Upper lobe of left lung (tissue), 6 donors: Measurements from ENCODE around the gene KIF3B. TPM values are rescaled to one million over a fixed set of nuclear protein-coding genes. Genes with fewer than 3 reads are reported as not detected.

Experiments used
- ATAC-seq, 2 donors: fragments of 200-7000 bp; cut with Tn5 transposase; one replicate each; pipeline ENCODE4 v1.9.1; 2022; ENCODE audit warnings: mild to moderate bottlenecking in 2 of 2, moderate library complexity in 2 of 2; ENCODE audit not compliant: low FRiP score in 2 of 2
- DNase-seq, 2 donors: peaks; one replicate each; pipeline ENCODE4 v3.0.0-alpha.2; 2019 to 2020
- H3K27ac ChIP-seq, 4 donors: fragments of 200-600 bp; sonication (generic); one replicate each; pipeline ENCODE4 v1.5.1; 2016 to 2019
- H3K27me3 ChIP-seq, 4 donors: fragments of 200-600 bp; sonication (generic); one replicate each; pipeline ENCODE4 v1.5.1; 2017 to 2019
- H3K36me3 ChIP-seq, 4 donors: fragments of 200-600 bp; sonication (generic); one replicate each; pipeline ENCODE4 v1.5.1; 2016 to 2019
- H3K4me1 ChIP-seq, 4 donors: fragments of 200-600 bp; sonication (generic); one replicate each; pipeline ENCODE4 v1.5.1; 2018 to 2019
- H3K4me3 ChIP-seq, 4 donors: fragments of 200-600 bp; sonication (generic); one replicate each; pipeline ENCODE4 v1.5.1; 2017 to 2019; ENCODE audit warnings: mild to moderate bottlenecking in 2 of 4, moderate library complexity in 1 of 4
- H3K9me3 ChIP-seq, 4 donors: fragments of 200-600 bp; sonication (generic); one replicate each; pipeline ENCODE4 v1.5.1; 2018 to 2019
- CTCF ChIP-seq, 6 experiments: fragments of 450-650 bp in 4 of 6; fragments of 200-600 bp in 2 of 6; sonication (generic) in 2 of 6; IDR thresholded peaks; one replicate each; pipeline ENCODE4 v1.5.1; 2016 to 2019; ENCODE audit warnings: antibody characterized with exemption in 6 of 6
- EP300 ChIP-seq, 4 donors: sonication (generic); formaldehyde crosslinking; IDR thresholded peaks; one replicate each; pipeline ENCODE4 v1.5.1; 2017; ENCODE audit warnings: antibody characterized with exemption in 4 of 4, control low read depth in 2 of 4
- POLR2A ChIP-seq, 4 donors: fragments of 450-650 bp; IDR thresholded peaks; one replicate each; pipeline ENCODE4 v1.5.1; 2016 to 2017; ENCODE audit warnings: antibody characterized with exemption in 4 of 4, mild to moderate bottlenecking in 2 of 4
- POLR2AphosphoS5 ChIP-seq, 2 donors: sonication (generic); formaldehyde crosslinking; IDR thresholded peaks; one replicate each; pipeline ENCODE4 v1.5.1; 2017; ENCODE audit warnings: antibody characterized with exemption in 2 of 2
- WGBS, 2 donors: methylation state at CpG; one replicate each; pipeline ENCODE4 v1.1.5; 2017 to 2018; 5-methylcytosine and 5-hydroxymethylcytosine counted together
- total RNA-seq, 6 donors: library from RNA; depleted of rRNA in 4 of 6; stranded (reverse); fragments of >200 nt in 4 of 6; gene quantifications; one replicate each; pipeline versions ENCODE4 v1.1.0 to v1.2.1, GENCODE V29; 2016 to 2021
- donor health status: DM: no; HTN: no; CAD: no; lungs with moderate emphysema.
- donor health status: DM: no; HTN: yes; CAD: no; lungs with severe emphysema.

KIF3B gene
- total RNA-seq, 6 donors from 2014 or later = 14.7 to 37.5 (median 26.7) TPM

- DNase-seq = no peak
- Histone ChIP-seq H3K4me3 (no peak overlapping the region), H3K27me3 (no peaks in the 10 kb centered on the region), H3K36me3 (peaks cover 2 to 33% (median 10%) of the 10 kb centered on the region in 4 donors), H3K27ac (peak overlapping the region; percentile 68 to 80 (median 72)), H3K9me3 (no peaks in the 10 kb centered on the region), H3K4me1 (peaks cover 20 to 50% (median 27%) of the 10 kb centered on the region in 4 donors)
- 68 to 81% methylated on average over 12 of the region's 12 CpGs for WGBS, 2 donors
- TF ChIP-seq CTCF (IDR thresholded peaks at IDR 0.05) (no peak), EP300 (IDR thresholded peaks at IDR 0.05) (no peak), POLR2A (IDR thresholded peaks at IDR 0.05) (no peak), POLR2AphosphoS5 (IDR thresholded peaks at IDR 0.05) (no peak)
- no peak for ATAC-seq
Observed at GRCh38 chr20:32333181-32333987, 55.9 kb downstream of the KIF3B start.

- WGBS, 2 donors = 35 to 40% methylated on average over 13 of the region's 13 CpGs
- no peak for TF ChIP-seq POLR2A (IDR thresholded peaks at IDR 0.05)
- TF ChIP-seq POLR2AphosphoS5 (IDR thresholded peaks at IDR 0.05) = peak; percentile 28 to 58
- peak overlapping the region; percentile 68 to 80 (median 72) for H3K27ac ChIP-seq
- H3K4me3 ChIP-seq = no peak overlapping the region
- H3K9me3 ChIP-seq = no peaks in the 10 kb centered on the region
- DNase-seq (peak; percentile 82 to 87), ATAC-seq (peak; percentile 72 to 80)
- H3K4me1 ChIP-seq = peaks cover 21 to 53% (median 30%) of the 10 kb centered on the region in 4 donors
- H3K27me3 ChIP-seq = no peaks in the 10 kb centered on the region
- peaks cover 2 to 32% (median 10%) of the 10 kb centered on the region in 4 donors for H3K36me3 ChIP-seq
Observed at GRCh38 chr20:32333988-32334885, 56.8 kb downstream of the KIF3B start.

- Histone ChIP-seq H3K36me3 (peaks cover 0 to 12% (median under 1%) of the 10 kb centered on the region in 4 donors), H3K4me3 (no peak overlapping the region), H3K27me3 (no peaks in the 10 kb centered on the region), H3K27ac (peak overlapping the region in 2 of 4 donors; percentile 18 to 27), H3K9me3 (no peaks in the 10 kb centered on the region), H3K4me1 (peaks cover 21 to 39% (median 32%) of the 10 kb centered on the region in 4 donors)
- DNase-seq (no peak), ATAC-seq (peak; percentile 38 to 70)
- TF ChIP-seq CTCF (IDR thresholded peaks at IDR 0.05) (peak; percentile 47 to 63 (median 56)), EP300 (IDR thresholded peaks at IDR 0.05) (no peak)
- WGBS, 2 donors = 17 to 24% methylated on average over 5 of the region's 5 CpGs
Observed at GRCh38 chr20:32336918-32337347, 59.5 kb downstream of the KIF3B start.

GRCh38 chr20:32337937-32338661 is 60.6 kb downstream of the KIF3B start:
- Histone ChIP-seq H3K27me3 (no peaks in the 10 kb centered on the region), H3K4me1 (peaks cover 21 to 39% (median 32%) of the 10 kb centered on the region in 4 donors), H3K9me3 (no peaks in the 10 kb centered on the region), H3K36me3 (peaks cover 0 to 4% (median 0%) of the 10 kb centered on the region in 4 donors), H3K27ac (peak overlapping the region in 3 of 4 donors; percentile 55 to 62 (median 56)), H3K4me3 (no peak overlapping the region)
- ATAC-seq (no peak), DNase-seq (no peak)
- no peak for TF ChIP-seq EP300 (IDR thresholded peaks at IDR 0.05)
- no peak for TF ChIP-seq CTCF (IDR thresholded peaks at IDR 0.05)
- TF ChIP-seq POLR2A (IDR thresholded peaks at IDR 0.05) = no peak
- TF ChIP-seq POLR2AphosphoS5 (IDR thresholded peaks at IDR 0.05) = no peak
- WGBS, 2 donors = 85 to 91% methylated on average over 9 to 11 of the region's 11 CpGs
